ENCODE data around the gene DHX36. TPM values are rescaled to one million over a fixed set of nuclear protein-coding genes. Genes with fewer than 3 reads are reported as not detected.

DHX36 gene
- total and polyA plus RNA-seq, 2 experiments from 2014 or later, result 29.6 to 60.9 TPM

DNA sequence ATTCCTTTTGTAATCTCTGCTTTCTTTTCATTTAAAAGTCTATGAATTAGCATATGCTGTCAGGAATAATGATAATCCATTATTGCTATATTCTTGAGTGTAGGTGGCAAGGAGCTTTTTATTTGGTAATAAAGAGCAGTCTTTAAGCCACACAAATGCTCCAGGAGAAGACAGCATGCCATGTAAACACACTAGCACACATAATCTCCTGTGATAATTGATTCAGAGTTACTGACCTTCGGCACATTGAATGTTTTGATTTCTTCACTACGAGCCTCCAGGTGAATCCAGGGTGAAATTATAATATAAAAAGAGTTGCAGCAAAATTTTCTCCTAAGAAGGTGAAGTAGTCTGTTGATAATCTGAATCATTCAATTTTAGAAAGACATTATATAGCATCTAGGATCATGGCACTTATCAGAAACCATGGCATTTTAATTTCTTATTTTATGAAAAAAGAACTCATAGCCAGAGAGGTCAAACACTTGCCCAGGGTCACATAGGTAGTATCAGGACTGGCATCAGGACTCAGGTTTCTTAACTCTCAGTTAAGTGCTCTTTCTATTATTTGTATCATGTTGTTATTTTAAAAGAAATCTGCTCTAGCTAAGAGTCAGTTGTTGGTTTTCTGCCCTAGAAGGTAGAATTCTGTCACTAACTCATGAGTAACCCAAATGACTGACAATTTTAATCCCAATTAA, 21.3 kb upstream of the DHX36 start:
- Histone ChIP-seq H3K36me3 (replicated peaks; ENCODE audit: insufficient read depth, low read depth) (no peaks in the 10 kb centered on the region), H3K4me1 (ENCODE audit: insufficient read depth) (no peaks in the 10 kb centered on the region), H3K27ac (no peak overlapping the region), H2AFZ (no peak overlapping the region), H4K20me1 (ENCODE audit: insufficient read depth, poor library complexity, severe bottlenecking) (no peaks in the 10 kb centered on the region), H3K9me3 (ENCODE audit: low read depth) (no peaks in the 10 kb centered on the region), H3K4me2 (no peak overlapping the region), H3K9me2 (replicated peaks; ENCODE audit: insufficient read depth) (no peaks in the 10 kb centered on the region), H3K4me3 (no peak overlapping the region), H3K79me2 (no peaks in the 10 kb centered on the region), H3K27me3 (no peaks in the 10 kb centered on the region)
- TF ChIP-seq EZH2phosphoT487 (IDR thresholded peaks at IDR 0.05; ENCODE audit: low read depth, severe bottlenecking, unreplicated experiment) (no peak), EZH2 (IDR thresholded peaks at IDR 0.05; ENCODE audit: borderline replicate concordance) (no peak)
- TF ChIP-seq, protein P1, sequence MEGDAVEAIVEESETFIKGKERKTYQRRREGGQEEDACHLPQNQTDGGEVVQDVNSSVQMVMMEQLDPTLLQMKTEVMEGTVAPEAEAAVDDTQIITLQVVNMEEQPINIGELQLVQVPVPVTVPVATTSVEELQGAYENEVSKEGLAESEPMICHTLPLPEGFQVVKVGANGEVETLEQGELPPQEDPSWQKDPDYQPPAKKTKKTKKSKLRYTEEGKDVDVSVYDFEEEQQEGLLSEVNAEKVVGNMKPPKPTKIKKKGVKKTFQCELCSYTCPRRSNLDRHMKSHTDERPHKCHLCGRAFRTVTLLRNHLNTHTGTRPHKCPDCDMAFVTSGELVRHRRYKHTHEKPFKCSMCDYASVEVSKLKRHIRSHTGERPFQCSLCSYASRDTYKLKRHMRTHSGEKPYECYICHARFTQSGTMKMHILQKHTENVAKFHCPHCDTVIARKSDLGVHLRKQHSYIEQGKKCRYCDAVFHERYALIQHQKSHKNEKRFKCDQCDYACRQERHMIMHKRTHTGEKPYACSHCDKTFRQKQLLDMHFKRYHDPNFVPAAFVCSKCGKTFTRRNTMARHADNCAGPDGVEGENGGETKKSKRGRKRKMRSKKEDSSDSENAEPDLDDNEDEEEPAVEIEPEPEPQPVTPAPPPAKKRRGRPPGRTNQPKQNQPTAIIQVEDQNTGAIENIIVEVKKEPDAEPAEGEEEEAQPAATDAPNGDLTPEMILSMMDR (IDR thresholded peaks at IDR 0.05; ENCODE audit: poor library complexity), result no peak
- WGBS (ENCODE audit: low lambda C conversion rate, missing lambda C conversion rate), result 52% methylated on average over 2 of the region's 2 CpGs
- DNase-seq (ENCODE audit: low spot score), result no peak

DNA sequence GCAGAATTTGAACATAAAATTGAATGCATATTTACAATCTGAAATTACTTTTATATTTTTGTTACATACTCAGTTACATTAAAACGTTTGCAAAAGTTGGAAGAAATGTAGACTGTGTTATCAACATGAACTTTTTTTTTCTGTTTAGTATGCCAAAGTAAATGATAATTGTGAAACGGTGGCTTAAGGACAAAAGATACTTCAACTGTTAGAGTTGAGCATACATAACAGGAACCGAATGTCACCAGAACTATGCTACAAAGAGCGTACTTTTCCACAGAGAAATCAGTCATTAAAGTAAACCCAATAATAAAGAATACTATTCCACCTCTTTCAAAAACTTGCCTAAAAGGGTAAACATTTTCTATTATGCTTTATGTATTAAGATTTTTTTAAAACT, 14.3 kb upstream of the DHX36 start:
- no peaks in the 10 kb centered on the region for H3K9me3 ChIP-seq (ENCODE audit: low read depth)
- no peak overlapping the region for H3K4me3 ChIP-seq
- H3K36me3 ChIP-seq (replicated peaks; ENCODE audit: insufficient read depth, low read depth), result no peaks in the 10 kb centered on the region
- no peak overlapping the region for H3K4me2 ChIP-seq
- H2AFZ ChIP-seq, result no peak overlapping the region
- H4K20me1 ChIP-seq (ENCODE audit: insufficient read depth, poor library complexity, severe bottlenecking), result no peaks in the 10 kb centered on the region
- no peaks in the 10 kb centered on the region for H3K4me1 ChIP-seq (ENCODE audit: insufficient read depth)
- H3K27me3 ChIP-seq, result no peaks in the 10 kb centered on the region
- 82% methylated on average over 4 of the region's 4 CpGs for WGBS (ENCODE audit: low lambda C conversion rate, missing lambda C conversion rate)
- no peak overlapping the region for H3K27ac ChIP-seq
- DNase-seq (ENCODE audit: low spot score), result no peak
- H3K9me2 ChIP-seq (replicated peaks; ENCODE audit: insufficient read depth), result no peaks in the 10 kb centered on the region
- no peaks in the 10 kb centered on the region for H3K79me2 ChIP-seq
- TF ChIP-seq EZH2phosphoT487 (IDR thresholded peaks at IDR 0.05; ENCODE audit: low read depth, severe bottlenecking, unreplicated experiment), result no peak
- TF ChIP-seq, protein P1 (IDR thresholded peaks at IDR 0.05; ENCODE audit: poor library complexity), result no peak
- TF ChIP-seq EZH2 (IDR thresholded peaks at IDR 0.05; ENCODE audit: borderline replicate concordance), result no peak

DNA sequence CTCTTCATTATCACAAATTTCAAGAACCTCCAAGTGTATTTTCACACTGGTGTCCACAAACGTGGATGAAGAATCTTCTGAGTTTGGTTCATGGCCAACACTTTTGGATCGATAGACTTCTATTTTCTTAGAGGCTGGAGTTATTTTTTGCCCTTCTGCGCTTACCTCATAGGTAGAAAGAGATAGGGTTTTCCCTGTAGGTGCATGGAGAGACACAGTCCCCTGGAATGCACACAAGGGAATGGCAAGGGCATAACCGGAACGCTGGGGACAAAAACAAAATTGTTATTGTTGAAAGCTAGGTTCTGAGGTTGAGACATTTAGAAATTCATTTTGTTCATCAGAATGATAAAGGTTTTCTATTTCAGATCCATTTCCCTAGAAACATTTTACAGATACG, 13.7 kb upstream of the DHX36 start:
- no peaks in the 10 kb centered on the region for H3K27me3 ChIP-seq
- DNase-seq (ENCODE audit: low spot score), result no peak
- TF ChIP-seq EZH2phosphoT487 (IDR thresholded peaks at IDR 0.05; ENCODE audit: low read depth, severe bottlenecking, unreplicated experiment) (no peak), EZH2 (IDR thresholded peaks at IDR 0.05; ENCODE audit: borderline replicate concordance) (no peak)
- TF ChIP-seq, protein P1 (IDR thresholded peaks at IDR 0.05; ENCODE audit: poor library complexity), result no peak
- H3K79me2 ChIP-seq, result no peaks in the 10 kb centered on the region
- no peaks in the 10 kb centered on the region for H3K36me3 ChIP-seq (replicated peaks; ENCODE audit: insufficient read depth, low read depth)
- H4K20me1 ChIP-seq (ENCODE audit: insufficient read depth, poor library complexity, severe bottlenecking), result no peaks in the 10 kb centered on the region
- no peaks in the 10 kb centered on the region for H3K9me2 ChIP-seq (replicated peaks; ENCODE audit: insufficient read depth)
- H3K4me3 ChIP-seq, result no peak overlapping the region
- no peak overlapping the region for H3K27ac ChIP-seq
- H3K4me1 ChIP-seq (ENCODE audit: insufficient read depth), result no peaks in the 10 kb centered on the region
- H2AFZ ChIP-seq, result no peak overlapping the region
- H3K9me3 ChIP-seq (ENCODE audit: low read depth), result no peaks in the 10 kb centered on the region
- no peak overlapping the region for H3K4me2 ChIP-seq
- WGBS (ENCODE audit: low lambda C conversion rate, missing lambda C conversion rate), result 97% methylated on average over 6 of the region's 6 CpGs
